K562 (cell line): Measurements from ENCODE around the gene GHRH. TPM values are rescaled to one million over a fixed set of nuclear protein-coding genes. Genes with fewer than 3 reads are reported as not detected.

Experiments used
- ATAC-seq: fragments of 200-7000 bp; cut with Tn5 transposase; 3 replicates; pipeline ENCODE4 v1.9.1; 2020; ENCODE audit warnings: moderate library complexity
- BruUV-seq: library from RNA; stranded (reverse); fragments of 400-500 nt; replicated peaks from 2 replicates; lab custom pipeline; 2021; lab: Mats Ljungman, UMichigan
- CTCF ChIA-PET: fragments of 300-600 bp; formaldehyde crosslinking; extraction: SDS; loops from one replicate; lab custom pipeline; 2021; ENCODE audit warnings: low intra/inter-chr PET ratio; lab: Yijun Ruan, JAX
- POLR2A ChIA-PET: fragments of 300-600, 350-650 bp; sonication (Branson Sonifier 250); formaldehyde crosslinking; extraction: SDS; loops from one replicate; lab custom pipeline; 2021; ENCODE audit warnings: antibody characterized with exemption, inconsistent platforms; lab: Yijun Ruan, JAX
- DNase-seq, 4 experiments: peaks; one replicate each; pipeline versions ENCODE4 v3.0.0 to v3.0.0-alpha.2; 2011 to 2018; ENCODE audit warnings: low spot score in 3 of 4, mixed read lengths in 3 of 4; ENCODE audit errors: extremely low read depth in 1 of 4
- FAIRE-seq: peaks from 2 replicates; lab custom pipeline; 2011; peaks lifted over from hg19 to GRCh38; lab: Jason Lieb, UNC
- H2AFZ ChIP-seq: 2 replicates; pipeline ENCODE4 v1.6.0; 2011; ENCODE audit warnings: low read depth, low read length, control low read depth, inconsistent platforms
- H3K27ac ChIP-seq: fragments of 200-600 bp; 3 replicates; pipeline ENCODE4 v1.8.0; 2011; ENCODE audit warnings: low read depth, mild to moderate bottlenecking, control low read depth, inconsistent platforms, low read length, moderate library complexity, mixed read lengths; ENCODE audit errors: extremely low read depth
- H3K27me3 ChIP-seq, 2 experiments: fragments of 300-600 bp in 1 of 2; 2 replicates in 1 of 2; 3 replicates in 1 of 2; pipeline versions ENCODE4 v1.6.0 to v1.8.0; 2011; ENCODE audit warnings: inconsistent platforms in 2 of 2, low read length in 2 of 2, mild to moderate bottlenecking in 1 of 2, mixed read lengths in 1 of 2, moderate library complexity in 1 of 2; ENCODE audit not compliant: control insufficient read depth in 2 of 2, insufficient read depth in 2 of 2
- H3K36me3 ChIP-seq: fragments of 300-600 bp; 3 replicates; pipeline ENCODE4 v1.8.0; 2011; ENCODE audit warnings: mild to moderate bottlenecking, low read length, inconsistent platforms; ENCODE audit not compliant: control insufficient read depth, insufficient read depth
- H3K4me1 ChIP-seq, 2 experiments: fragments of 200-600 bp in 1 of 2; replicated peaks in 1 of 2; 2 replicates in 1 of 2; 3 replicates in 1 of 2; pipeline versions ENCODE4 v1.5.1 to v1.8.0; 2011; ENCODE audit warnings: inconsistent platforms in 2 of 2, low read length in 2 of 2, mild to moderate bottlenecking in 1 of 2, mixed read lengths in 1 of 2, moderate library complexity in 1 of 2; ENCODE audit not compliant: control insufficient read depth in 2 of 2, insufficient read depth in 2 of 2
- H3K4me2 ChIP-seq: 2 replicates; pipeline ENCODE4 v1.6.1; 2011; ENCODE audit warnings: low read length, control low read depth, inconsistent platforms, mixed read lengths; ENCODE audit not compliant: insufficient read depth
- H3K4me3 ChIP-seq: fragments of 200-600 bp; sonication (generic), shearing (Covaris generic); 2 replicates; pipeline ENCODE4 v1.5.1; 2016; ENCODE audit warnings: control low read depth, inconsistent platforms
- H3K79me2 ChIP-seq: fragments of 200-600 bp; 3 replicates; pipeline ENCODE4 v1.8.0; 2011; ENCODE audit warnings: low read length, inconsistent platforms; ENCODE audit not compliant: control insufficient read depth, insufficient read depth
- H3K9ac ChIP-seq, 2 experiments: 2 replicates each; pipeline versions ENCODE4 v1.6.0 to v1.6.1; 2011; ENCODE audit warnings: low read depth in 2 of 2, low read length in 2 of 2, control low read depth in 1 of 2, inconsistent platforms in 1 of 2, mild to moderate bottlenecking in 1 of 2, mixed read lengths in 1 of 2; ENCODE audit not compliant: insufficient read depth in 1 of 2
- H3K9me1 ChIP-seq: one replicate; pipeline ENCODE4 v1.6.0; 2011; ENCODE audit warnings: inconsistent platforms, mild to moderate bottlenecking, low read length, moderate library complexity; ENCODE audit not compliant: control insufficient read depth, insufficient read depth
- H3K9me3 ChIP-seq: replicated peaks from 2 replicates; pipeline ENCODE4 v1.5.1; 2011; ENCODE audit warnings: low read depth, low read length, inconsistent platforms; ENCODE audit not compliant: control insufficient read depth, insufficient read depth
- H4K20me1 ChIP-seq: replicated peaks from 2 replicates; pipeline ENCODE4 v1.6.1; 2011; ENCODE audit warnings: low read length, inconsistent platforms, mixed read lengths; ENCODE audit not compliant: control insufficient read depth, insufficient read depth
- ATF7 ChIP-seq: fragments of 450-650 bp; IDR thresholded peaks from 2 replicates; pipeline ENCODE4 v1.7.1; 2014; ENCODE audit warnings: mild to moderate bottlenecking, moderate library complexity
- DPF2 ChIP-seq: fragments of 450-650 bp; IDR thresholded peaks from 2 replicates; pipeline ENCODE4 v1.6.1; 2016
- MTA2 ChIP-seq: fragments of 450-650 bp; IDR thresholded peaks from 2 replicates; pipeline ENCODE4 v1.6.1; 2016; ENCODE audit warnings: low read depth
- PTBP1 ChIP-seq: fragments of 200-400 bp; formaldehyde crosslinking; IDR thresholded peaks from 2 replicates; pipeline ENCODE4 v1.6.1; 2017; ENCODE audit warnings: low read depth, low read length
- RHOXF2B ChIP-seq: fragments of 250-450 bp; sonication (Bioruptor Pico); conservative IDR thresholded peaks from 2 replicates; pipeline ENCODE4 v1.5.1; 2021
- SRSF3 ChIP-seq: fragments of 200-400 bp; formaldehyde crosslinking; IDR thresholded peaks from 2 replicates; pipeline ENCODE4 v1.6.1; 2016; ENCODE audit warnings: mild to moderate bottlenecking, low read length, moderate library complexity; ENCODE audit not compliant: insufficient read depth
- TRIM28 ChIP-seq: fragments of 450-650 bp; IDR thresholded peaks from 2 replicates; pipeline ENCODE4 v1.6.1; 2017
- WGBS: fragments of 100-300 bp; shearing (Covaris generic); methylation state at CpG from one replicate; pipeline ENCODE4 v1.1.6; 2016; ENCODE audit warnings: low coverage, mixed read lengths; ENCODE audit not compliant: insufficient coverage; ENCODE audit errors: missing lambda C conversion rate; 5-methylcytosine and 5-hydroxymethylcytosine counted together
- in situ Hi-C: fragments of 300-500 bp; cut with MboI; formaldehyde crosslinking; loops from 4 replicates; pipeline ENCODE4 v1.15.0; 2018; ENCODE audit warnings: inconsistent platforms, mixed read lengths
- intact Hi-C: fragments of 100-400 bp; cut with micrococcal nuclease; formaldehyde crosslinking; loops from 2 replicates; pipeline ENCODE4 v1.14.2; 2022
- polyA plus RNA-seq, 8 experiments: library from polyadenylated mRNA; depleted of rRNA in 4 of 8; stranded (reverse) in 5 of 8; unstranded in 3 of 8; fragments of >200 nt; fragmentation: Nextera tagmentation in 2 of 8; fragmentation: Illumina TruSeq in 1 of 8; extraction: Ambion mirVana in 2 of 8; extraction: Trizol in 1 of 8; gene quantifications; 2 replicates each; pipeline versions ENCODE4 v1.2.1 to v1.2.3, GENCODE V29; 2011 to 2014; ENCODE audit warnings: inconsistent platforms in 1 of 8, missing spikeins in 1 of 8
- total RNA-seq, 7 experiments: library from RNA; depleted of rRNA in 6 of 7; stranded (reverse); fragments of >200 nt in 6 of 7; fragmentation: Illumina TruSeq in 2 of 7; extraction: Trizol in 2 of 7; gene quantifications; 2 replicates each; pipeline versions ENCODE4 v1.2.1 to v1.2.3, GENCODE V29; 2011 to 2021; ENCODE audit warnings: low replicate concordance in 1 of 7
- TF ChIP-seq, protein P1 (sequence below), 2 experiments: fragments of 450-650 bp in 1 of 2; sonication (generic) in 1 of 2; formaldehyde crosslinking in 1 of 2; IDR thresholded peaks in 1 of 2; conservative IDR thresholded peaks in 1 of 2; 2 replicates each; pipeline versions ENCODE4 v1.6.1 to v1.8.1; 2016 to 2023; ENCODE audit warnings: mild to moderate bottlenecking in 2 of 2, moderate library complexity in 2 of 2, inconsistent platforms in 1 of 2, missing genetic modification reagents in 1 of 2

Gene GHRH
- total and polyA plus RNA-seq, 9 of the 15 experiments (the other 6 are each of a cell fraction or from before 2014, with no cell fraction given): not detected

DNA sequence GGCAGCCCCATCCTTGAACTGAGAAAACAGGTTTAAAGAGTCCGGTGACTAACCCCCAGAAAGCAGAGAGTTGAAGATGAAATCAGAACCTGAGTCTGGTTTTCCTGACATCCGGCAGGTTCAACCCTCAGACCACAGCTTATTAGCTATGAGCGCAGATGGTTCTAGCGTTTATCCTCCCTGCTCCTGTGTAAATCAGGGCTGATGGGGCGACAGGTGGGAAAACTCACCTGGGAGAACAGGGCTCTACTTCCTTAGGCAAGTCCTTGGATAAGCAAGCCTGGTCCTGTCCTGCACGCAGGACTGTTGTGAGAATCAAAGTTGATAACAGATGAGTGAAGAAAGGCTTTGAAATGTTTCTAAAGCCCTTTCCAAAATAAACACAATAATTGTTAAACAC is 31.4 kb downstream of the GHRH start:
- Histone ChIP-seq H3K9ac (no peak overlapping the region), H3K27me3 (no peaks in the 10 kb centered on the region), H3K79me2 (no peaks in the 10 kb centered on the region), H3K27ac (no peak overlapping the region), H3K9me1 (no peaks in the 10 kb centered on the region), H3K36me3 (peaks cover 99% of the 10 kb centered on the region), H3K9me3 (no peaks in the 10 kb centered on the region)
- 95% methylated on average over 6 of the region's 6 CpGs for WGBS
- no peak for DNase-seq
- FAIRE-seq: no peak
- ATAC-seq: no peak
- intact Hi-C loops: no loop called here
- in situ Hi-C loops: no loop called here
- no TSS peak for BruUV-seq
- CTCF ChIA-PET: no interaction called here
- POLR2A ChIA-PET: no interaction called here
- TF ChIP-seq DPF2 (no peak), SRSF3 (no peak), ATF7 (no peak), MTA2 (no peak), PTBP1 (no peak), TRIM28 (no peak), RHOXF2B (CRISPR knock-in tag) (no peak)
- TF ChIP-seq, protein P1, sequence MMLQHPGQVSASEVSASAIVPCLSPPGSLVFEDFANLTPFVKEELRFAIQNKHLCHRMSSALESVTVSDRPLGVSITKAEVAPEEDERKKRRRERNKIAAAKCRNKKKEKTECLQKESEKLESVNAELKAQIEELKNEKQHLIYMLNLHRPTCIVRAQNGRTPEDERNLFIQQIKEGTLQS (IDR thresholded peaks at IDR 0.05): no peak
- TF ChIP-seq, protein P1 (CRISPR knock-in tag; conservative IDR thresholded peaks at IDR 0.05): no peak
- TF ChIP-seq, all 486 proteins: peak for 0
- Histone ChIP-seq H3K4me2 (no peak overlapping the region), H3K4me1 (no peaks in the 10 kb centered on the region), H3K4me3 (no peak overlapping the region), H2AFZ (no peak overlapping the region), H4K20me1 (no peaks in the 10 kb centered on the region; the same call in 1 of the 2 replicates)
